ENCODE measurements around the gene SST.
"Not testable (repeated sequence)": the region's sequence is repeated elsewhere in the genome, so short reads cannot be mapped to it uniquely, and the experiment has no call there.

The SST gene

DNA sequence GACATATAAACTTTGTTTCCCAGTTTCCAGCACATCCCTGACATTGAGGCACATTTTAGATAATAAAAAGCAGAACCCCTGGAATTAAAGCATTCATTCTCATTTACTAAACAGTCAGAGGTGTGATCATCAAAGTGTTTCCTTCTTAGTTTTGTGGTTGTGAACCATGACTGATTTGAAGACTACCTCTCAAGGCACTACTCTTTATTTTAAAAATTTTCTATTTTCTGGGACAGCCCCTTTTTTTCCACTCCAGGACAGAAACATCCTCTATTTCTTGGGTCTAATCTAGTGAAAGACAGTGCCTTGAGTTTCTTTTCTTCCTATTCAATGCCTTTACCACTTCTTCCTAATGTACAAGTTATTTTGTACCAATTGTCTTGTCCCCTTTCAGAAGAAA lies 5.2 kb downstream of the SST start:
- H3K4me3 Mint-ChIP-seq = no peak overlapping the region
- H3K36me3 Mint-ChIP-seq = no peaks in the 10 kb centered on the region
- no peaks in the 10 kb centered on the region for H3K9me3 Mint-ChIP-seq (ENCODE audit: low read depth)
- H3K27me3 Mint-ChIP-seq = peaks cover 23% of the 10 kb centered on the region
- H3K4me1 Mint-ChIP-seq (ENCODE audit: low read depth) = no peaks in the 10 kb centered on the region
- H3K27ac Mint-ChIP-seq = no peak overlapping the region

DNA sequence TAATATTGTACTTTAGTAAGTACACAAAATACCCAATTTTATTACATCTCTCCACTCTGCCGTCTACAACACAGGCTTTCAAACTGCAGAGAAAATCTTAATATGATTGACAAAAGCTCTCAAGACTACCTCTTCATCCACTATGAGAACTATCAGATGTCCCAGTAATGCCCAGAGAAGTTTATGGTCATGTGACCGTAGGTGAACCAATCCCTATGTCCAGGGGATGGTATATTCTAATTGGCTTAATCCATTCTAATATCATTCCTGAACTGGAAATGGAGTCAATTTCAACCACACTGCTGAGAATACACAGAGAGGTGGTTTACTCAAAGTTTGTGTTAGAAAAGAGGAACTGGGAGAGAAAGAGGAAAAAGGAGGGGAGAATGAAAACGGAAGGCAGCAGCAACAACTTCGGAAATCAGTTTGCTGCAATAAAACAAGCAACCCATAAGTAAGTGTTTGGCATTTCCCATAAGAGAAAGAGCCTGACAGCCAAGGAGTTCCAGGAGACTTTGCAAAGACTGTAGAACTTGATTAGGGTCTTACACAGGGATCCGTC lies 7.3 kb downstream of the SST start:
- Mint-ChIP-seq H3K4me3 (no peak overlapping the region), H3K27ac (no peak overlapping the region)

DNA sequence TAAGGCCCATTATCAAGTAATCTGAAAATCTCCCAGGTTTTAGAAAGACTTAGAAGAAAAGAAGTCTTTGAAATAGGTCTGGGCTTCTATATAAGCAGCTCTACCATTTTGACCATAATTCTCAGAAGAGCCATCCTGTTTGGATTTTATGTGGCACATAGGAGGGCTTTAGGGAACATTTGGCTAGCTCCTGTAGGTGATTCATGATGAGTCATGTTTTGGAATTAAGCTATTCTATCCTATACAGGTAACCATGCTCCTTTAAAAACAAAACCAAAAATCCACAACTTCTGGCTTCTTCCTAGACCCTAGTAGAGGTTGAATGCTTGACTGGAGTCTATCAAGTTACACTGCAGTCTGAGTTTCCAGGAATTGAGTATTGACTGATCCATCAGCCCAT lies 8.9 kb downstream of the SST start:
- H3K27me3 Mint-ChIP-seq = peaks cover 7% of the 10 kb centered on the region
- no peak overlapping the region for H3K27ac Mint-ChIP-seq
- H3K4me1 Mint-ChIP-seq (ENCODE audit: low read depth) = no peaks in the 10 kb centered on the region
- H3K9me3 Mint-ChIP-seq (ENCODE audit: low read depth) = no peaks in the 10 kb centered on the region
- H3K36me3 Mint-ChIP-seq = no peaks in the 10 kb centered on the region
- H3K4me3 Mint-ChIP-seq = no peak overlapping the region

More for the DNA sequence above, 7.3 kb downstream of the SST start:
- Mint-ChIP-seq H3K9me3 (ENCODE audit: low read depth) (no peaks in the 10 kb centered on the region), H3K36me3 (no peaks in the 10 kb centered on the region), H3K27me3 (peaks cover 13% of the 10 kb centered on the region), H3K4me1 (ENCODE audit: low read depth) (no peaks in the 10 kb centered on the region)

DNA sequence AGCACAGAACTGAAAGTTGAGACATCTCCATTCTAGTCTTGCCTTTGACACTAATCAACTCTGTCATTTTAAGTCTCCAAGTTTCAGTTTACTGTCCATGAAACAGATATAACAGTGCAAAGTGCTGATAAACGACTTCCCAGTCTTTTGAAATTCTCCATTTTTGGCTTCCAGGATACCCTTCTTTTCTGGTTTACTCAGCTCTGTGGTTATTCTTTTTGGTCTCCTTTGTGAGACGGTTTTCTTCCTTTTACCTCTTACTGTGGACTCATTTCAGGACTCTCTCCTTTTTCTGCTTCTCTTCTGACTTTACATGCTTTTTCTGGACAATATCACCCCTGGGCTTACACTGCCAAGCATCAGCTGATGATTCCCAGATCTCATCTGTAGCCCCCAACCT lies 18.9 kb downstream of the SST start:
- H3K27ac Mint-ChIP-seq = no peak overlapping the region
- H3K36me3 Mint-ChIP-seq = no peaks in the 10 kb centered on the region
- H3K4me1 Mint-ChIP-seq (ENCODE audit: low read depth) = no peaks in the 10 kb centered on the region
- no peak overlapping the region for H3K4me3 Mint-ChIP-seq
- no peaks in the 10 kb centered on the region for H3K9me3 Mint-ChIP-seq (ENCODE audit: low read depth)
- peaks cover 23% of the 10 kb centered on the region for H3K27me3 Mint-ChIP-seq

DNA sequence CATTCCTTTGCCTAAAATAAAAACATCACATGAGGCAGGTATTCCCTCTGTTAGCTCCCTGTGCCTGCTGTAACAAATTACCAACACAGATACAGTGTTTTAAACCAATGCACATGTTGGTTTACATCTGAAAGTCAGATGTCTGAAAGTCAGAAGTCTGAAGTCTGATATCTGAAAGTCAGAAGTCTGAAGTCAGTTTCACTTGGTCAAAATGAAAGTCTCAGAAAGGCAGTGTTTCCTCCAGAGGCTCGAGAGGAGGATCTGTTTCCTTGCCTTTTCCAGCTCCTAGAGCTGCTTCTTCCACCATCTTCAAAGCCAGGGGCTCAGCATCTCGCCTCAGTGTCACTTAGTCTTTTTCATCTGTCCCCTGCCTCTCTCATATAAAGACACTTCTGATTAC lies 22.0 kb downstream of the SST start:
- H3K4me3 Mint-ChIP-seq = no peak overlapping the region
- no peak overlapping the region for H3K27ac Mint-ChIP-seq
- no peaks in the 10 kb centered on the region for H3K4me1 Mint-ChIP-seq (ENCODE audit: low read depth)
- H3K9me3 Mint-ChIP-seq (ENCODE audit: low read depth) = no peaks in the 10 kb centered on the region
- H3K27me3 Mint-ChIP-seq = peaks cover 26% of the 10 kb centered on the region
- no peaks in the 10 kb centered on the region for H3K36me3 Mint-ChIP-seq

DNA sequence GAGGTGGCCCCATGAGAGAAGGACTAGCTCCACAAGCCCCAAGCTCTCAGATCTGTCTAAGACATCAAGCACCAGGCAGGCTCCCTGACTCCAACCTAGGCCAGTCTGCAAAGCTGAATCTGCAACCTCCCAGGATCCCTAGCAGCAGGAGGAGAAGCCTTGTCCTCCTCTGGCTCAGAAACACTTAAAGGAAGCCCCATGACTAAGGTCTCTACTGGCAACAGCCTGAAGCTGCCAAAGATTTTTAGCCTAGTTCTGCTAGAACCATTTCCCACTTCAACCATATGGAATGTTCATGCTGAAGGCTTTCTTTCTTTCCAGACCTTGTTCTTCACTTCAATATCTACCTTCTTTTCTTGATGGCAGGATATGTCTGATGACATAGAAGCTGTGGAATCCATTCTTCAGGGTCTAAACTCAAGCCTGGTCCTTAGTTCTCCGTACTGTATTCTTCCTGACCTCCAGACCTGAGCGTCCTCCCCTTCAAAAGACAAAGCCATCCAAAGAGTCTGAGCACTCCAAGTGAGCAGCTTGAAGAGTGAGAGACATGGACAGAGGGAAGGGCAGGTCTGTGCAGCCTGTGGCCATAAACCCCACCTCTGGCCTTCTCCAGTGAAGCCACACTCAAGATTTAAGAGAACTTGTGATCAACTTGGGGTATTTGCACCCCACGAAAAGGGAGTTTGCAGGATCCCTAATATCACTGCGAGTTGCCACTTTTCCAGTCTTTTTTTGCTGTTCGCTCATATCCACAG lies 23.1 kb downstream of the SST start:
- H3K27ac Mint-ChIP-seq = no peak overlapping the region
- no peaks in the 10 kb centered on the region for H3K36me3 Mint-ChIP-seq
- no peaks in the 10 kb centered on the region for H3K9me3 Mint-ChIP-seq (ENCODE audit: low read depth)
- no peaks in the 10 kb centered on the region for H3K4me1 Mint-ChIP-seq (ENCODE audit: low read depth)
- H3K4me3 Mint-ChIP-seq = no peak overlapping the region
- H3K27me3 Mint-ChIP-seq = peaks cover 21% of the 10 kb centered on the region

DNA sequence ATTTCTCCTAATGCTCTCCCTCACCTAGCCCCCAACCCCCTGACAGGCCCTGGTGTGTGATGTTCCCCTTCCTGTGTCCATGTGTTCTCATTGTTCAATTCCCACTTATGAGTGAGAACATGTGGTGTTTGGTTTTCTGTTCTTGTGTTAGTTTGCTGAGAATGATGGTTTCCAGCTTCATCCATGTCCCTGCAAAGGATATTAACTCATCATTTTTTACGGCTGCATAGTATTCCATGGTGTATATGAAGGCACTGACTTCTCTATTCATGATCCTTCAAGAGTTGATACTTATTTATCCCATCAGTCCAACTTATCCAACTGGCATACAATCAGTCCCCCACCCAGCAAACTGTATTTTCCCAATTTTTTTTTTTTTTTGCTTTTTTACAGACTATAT lies 24.8 kb downstream of the SST start:
- H3K4me1 Mint-ChIP-seq (ENCODE audit: low read depth); H3K9me3 Mint-ChIP-seq (ENCODE audit: low read depth); H3K27ac Mint-ChIP-seq; H3K4me3 Mint-ChIP-seq; H3K36me3 Mint-ChIP-seq: not testable (repeated sequence)
- peaks cover 11% of the 10 kb centered on the region for H3K27me3 Mint-ChIP-seq

DNA sequence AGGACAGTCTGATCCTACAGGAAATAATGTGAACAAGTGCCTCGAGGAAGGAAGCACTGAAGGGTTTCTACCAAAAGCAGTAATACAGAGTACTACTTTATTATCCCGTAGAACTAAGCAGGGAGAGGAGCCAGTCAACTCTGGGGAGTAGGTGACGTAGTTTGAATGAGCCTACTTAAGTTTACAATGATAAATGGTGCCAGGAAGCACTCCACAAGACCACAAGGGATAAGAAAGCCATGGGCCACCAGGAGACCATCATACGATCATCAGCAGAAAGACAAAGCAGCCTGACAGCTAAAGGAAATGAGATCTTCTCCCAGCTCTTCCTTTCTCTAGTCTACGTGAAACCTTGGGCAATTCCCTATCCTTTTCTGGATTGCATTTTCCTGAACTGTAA lies 27.3 kb downstream of the SST start:
- Mint-ChIP-seq H3K27ac (no peak overlapping the region), H3K4me1 (ENCODE audit: low read depth) (no peaks in the 10 kb centered on the region), H3K27me3 (peaks cover 9% of the 10 kb centered on the region), H3K9me3 (ENCODE audit: low read depth) (no peaks in the 10 kb centered on the region), H3K36me3 (no peaks in the 10 kb centered on the region), H3K4me3 (no peak overlapping the region)

DNA sequence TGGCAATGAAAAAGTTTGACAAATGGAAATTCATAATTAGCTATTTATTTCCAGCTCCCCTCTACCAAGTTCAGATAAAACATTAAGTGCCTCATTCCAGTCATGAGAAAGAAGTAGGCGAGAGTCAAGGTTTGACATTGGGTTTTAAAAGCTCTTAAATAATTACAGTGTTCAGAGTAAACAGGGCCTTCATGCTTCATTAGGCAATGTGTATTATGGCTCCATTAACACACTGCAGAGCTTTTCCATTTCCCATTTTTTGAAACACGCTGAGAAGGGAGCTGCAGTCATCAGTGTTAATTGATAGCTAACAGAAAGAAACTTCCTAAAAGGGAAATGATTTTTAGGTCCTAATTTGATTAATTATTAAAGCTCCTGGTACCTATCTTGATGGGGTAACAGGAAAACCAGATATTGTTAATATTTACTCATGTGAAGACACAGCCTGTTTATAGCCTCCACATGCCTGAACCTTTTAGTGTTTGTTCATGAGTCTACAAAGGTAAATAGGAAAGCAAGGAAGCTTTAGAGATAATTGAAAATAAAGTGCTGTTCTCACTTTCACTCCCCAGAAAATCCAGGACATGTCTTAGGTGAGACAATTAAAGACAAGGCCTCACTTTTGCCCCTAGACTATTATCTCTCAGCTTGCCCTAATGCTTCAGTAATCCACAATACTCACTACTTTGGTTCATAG lies 28.7 kb downstream of the SST start:
- Mint-ChIP-seq H3K27me3 (peaks cover 6% of the 10 kb centered on the region), H3K4me3 (no peak overlapping the region), H3K9me3 (ENCODE audit: low read depth) (no peaks in the 10 kb centered on the region), H3K4me1 (ENCODE audit: low read depth) (no peaks in the 10 kb centered on the region), H3K36me3 (no peaks in the 10 kb centered on the region), H3K27ac (no peak overlapping the region)

DNA sequence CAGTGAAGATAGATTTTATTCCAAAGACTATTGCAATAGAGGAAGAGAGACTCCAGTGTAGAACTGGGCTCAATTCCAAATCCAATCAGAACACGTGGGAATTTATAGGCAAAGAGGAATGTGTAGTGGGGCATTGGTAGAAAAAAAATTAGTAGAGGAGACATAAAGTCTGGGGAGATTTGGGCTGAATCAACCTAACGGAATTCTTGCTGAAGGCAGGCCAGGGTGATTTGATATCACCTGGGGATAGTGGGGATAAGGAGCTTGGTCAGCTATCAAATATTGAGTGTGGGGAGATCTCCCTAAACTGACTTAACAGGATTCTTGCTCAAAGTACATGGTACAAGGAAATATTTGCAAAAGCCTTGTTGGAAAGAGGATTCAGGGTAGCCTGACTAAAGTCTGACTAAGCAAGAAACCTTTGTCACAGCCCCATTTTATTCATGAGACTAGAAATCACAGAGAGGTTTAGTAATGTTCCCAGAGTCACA lies 29.6 kb downstream of the SST start:
- Mint-ChIP-seq H3K36me3 (no peaks in the 10 kb centered on the region), H3K4me3 (no peak overlapping the region), H3K27me3 (peaks cover 6% of the 10 kb centered on the region), H3K4me1 (ENCODE audit: low read depth) (no peaks in the 10 kb centered on the region), H3K27ac (no peak overlapping the region), H3K9me3 (ENCODE audit: low read depth) (no peaks in the 10 kb centered on the region)

DNA sequence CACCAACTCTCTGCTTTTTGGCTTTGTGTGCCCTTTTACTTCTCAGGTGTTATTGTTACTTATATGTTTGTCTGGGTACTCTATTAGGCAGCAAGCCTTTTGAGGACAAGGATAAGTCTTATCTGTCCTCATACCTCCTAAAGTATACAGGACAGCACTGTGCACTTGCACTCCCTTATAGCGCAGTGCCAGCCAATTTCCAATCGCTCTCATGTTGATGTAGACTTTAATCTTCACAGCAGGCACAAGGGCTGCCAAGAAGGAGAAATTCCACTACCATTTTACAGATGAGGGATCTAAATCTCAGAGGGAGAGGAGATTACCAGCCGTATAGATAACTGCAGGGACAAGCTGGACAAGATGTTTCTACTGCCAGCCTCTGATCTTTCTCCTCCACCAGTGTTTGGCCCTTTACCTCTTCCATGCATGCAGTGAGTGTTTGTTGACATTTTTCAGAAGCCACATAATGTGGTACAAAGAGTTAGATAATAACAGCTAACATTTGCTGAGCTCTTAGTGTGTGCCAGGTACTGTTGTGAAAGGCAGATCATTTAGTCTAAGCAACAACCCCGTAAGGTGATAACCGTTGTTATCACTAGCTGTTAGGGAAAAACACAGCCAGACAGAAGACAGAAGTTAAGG lies 30.1 kb downstream of the SST start:
- Mint-ChIP-seq H3K27ac (no peak overlapping the region), H3K27me3 (peaks cover 3% of the 10 kb centered on the region), H3K4me1 (ENCODE audit: low read depth) (no peaks in the 10 kb centered on the region), H3K4me3 (no peak overlapping the region), H3K9me3 (ENCODE audit: low read depth) (peaks cover 2% of the 10 kb centered on the region), H3K36me3 (no peaks in the 10 kb centered on the region)

DNA sequence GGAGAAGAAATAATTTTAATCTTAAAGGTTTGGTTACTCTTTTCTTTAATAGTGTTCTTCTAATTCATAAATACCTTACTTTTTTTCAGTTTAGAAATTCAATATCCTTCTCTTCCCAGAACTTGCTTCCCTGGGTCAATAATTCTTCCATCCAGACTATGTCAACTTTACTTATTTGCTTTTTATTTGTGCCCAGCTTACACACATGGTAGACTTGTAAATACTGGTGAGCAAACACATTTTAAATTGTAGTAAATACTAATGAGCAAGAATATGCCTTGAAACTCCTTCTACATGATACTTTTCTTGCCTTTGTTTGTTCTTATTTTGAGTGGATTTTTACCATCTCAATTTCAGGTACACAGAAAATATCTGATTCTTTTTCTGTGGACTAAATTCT lies 33.7 kb downstream of the SST start:
- no peaks in the 10 kb centered on the region for H3K4me1 Mint-ChIP-seq (ENCODE audit: low read depth)
- peaks cover 5% of the 10 kb centered on the region for H3K9me3 Mint-ChIP-seq (ENCODE audit: low read depth)
- peaks cover 1% of the 10 kb centered on the region for H3K27me3 Mint-ChIP-seq
- no peaks in the 10 kb centered on the region for H3K36me3 Mint-ChIP-seq
- H3K27ac Mint-ChIP-seq = no peak overlapping the region
- no peak overlapping the region for H3K4me3 Mint-ChIP-seq

DNA sequence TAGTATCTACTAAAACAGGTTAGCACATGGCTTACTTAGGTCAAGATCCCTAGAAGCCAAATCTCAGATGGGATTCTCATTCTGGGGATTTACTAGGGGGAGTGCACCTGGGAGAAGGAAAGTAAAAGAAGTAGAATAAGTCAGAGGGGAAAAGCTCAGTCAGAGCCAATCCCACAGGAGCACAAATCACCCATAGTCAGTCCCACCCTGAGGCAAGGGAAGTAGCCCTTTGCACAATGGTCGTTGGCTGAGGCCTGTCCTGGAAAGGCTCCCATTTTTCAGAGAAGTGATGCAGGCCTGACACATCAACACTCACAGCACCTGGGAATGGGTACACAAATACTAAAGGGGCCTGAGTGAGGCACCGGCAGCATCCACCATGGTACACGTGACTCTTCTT lies 39.8 kb downstream of the SST start:
- H3K27ac Mint-ChIP-seq = no peak overlapping the region
- H3K9me3 Mint-ChIP-seq (ENCODE audit: low read depth) = peaks cover 5% of the 10 kb centered on the region
- no peaks in the 10 kb centered on the region for H3K27me3 Mint-ChIP-seq
- H3K4me3 Mint-ChIP-seq = no peak overlapping the region
- H3K36me3 Mint-ChIP-seq = no peaks in the 10 kb centered on the region
- H3K4me1 Mint-ChIP-seq (ENCODE audit: low read depth) = no peaks in the 10 kb centered on the region

DNA sequence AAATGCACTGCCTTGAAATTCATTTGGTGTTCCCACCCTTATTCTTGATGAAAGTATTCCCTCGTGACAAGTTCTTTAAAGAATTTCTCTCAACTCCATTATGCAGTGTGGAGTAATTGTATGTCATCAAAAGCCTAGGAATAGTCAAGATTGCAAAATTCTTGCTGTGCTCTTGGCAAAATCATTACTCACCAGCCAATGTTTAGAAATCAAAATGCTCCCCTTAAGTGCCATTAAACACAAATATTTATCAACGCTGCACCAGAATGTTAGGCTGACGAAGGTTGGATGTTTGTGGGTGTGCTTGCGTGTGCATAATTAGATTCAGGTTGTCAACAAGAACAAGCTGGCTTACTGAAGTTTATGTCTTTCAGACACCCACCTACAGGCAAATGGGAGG lies 40.5 kb downstream of the SST start:
- no peak overlapping the region for H3K4me3 Mint-ChIP-seq
- H3K36me3 Mint-ChIP-seq = no peaks in the 10 kb centered on the region
- no peaks in the 10 kb centered on the region for H3K9me3 Mint-ChIP-seq (ENCODE audit: low read depth)
- no peaks in the 10 kb centered on the region for H3K4me1 Mint-ChIP-seq (ENCODE audit: low read depth)
- no peaks in the 10 kb centered on the region for H3K27me3 Mint-ChIP-seq
- no peak overlapping the region for H3K27ac Mint-ChIP-seq

DNA sequence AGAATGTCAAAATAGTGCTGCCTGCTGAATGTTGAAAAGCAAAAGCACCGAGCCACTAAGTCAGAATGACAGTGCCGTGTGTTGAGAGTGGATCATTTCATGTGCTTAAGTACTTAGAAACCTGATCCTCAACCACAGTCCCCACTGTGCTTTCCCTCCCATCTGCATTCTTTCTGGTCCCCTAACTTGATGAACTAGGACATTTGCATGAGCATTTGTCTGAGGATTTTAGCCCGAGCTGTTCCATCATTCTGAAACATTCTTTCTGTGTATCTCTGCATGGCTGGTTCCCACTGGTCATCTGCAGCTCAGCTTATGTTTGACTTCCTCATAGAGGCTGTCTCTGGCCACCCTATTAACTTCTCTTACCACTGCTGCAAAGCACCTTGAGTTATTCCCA lies 42.0 kb downstream of the SST start:
- Mint-ChIP-seq H3K27ac (no peak overlapping the region), H3K36me3 (no peaks in the 10 kb centered on the region)

More for the DNA sequence above, 42.0 kb downstream of the SST start:
- no peaks in the 10 kb centered on the region for H3K4me1 Mint-ChIP-seq (ENCODE audit: low read depth)
- peaks cover 2% of the 10 kb centered on the region for H3K27me3 Mint-ChIP-seq
- no peak overlapping the region for H3K4me3 Mint-ChIP-seq
- no peaks in the 10 kb centered on the region for H3K9me3 Mint-ChIP-seq (ENCODE audit: low read depth)
